T-helper 22 cell (primary cell): Measurements from ENCODE around the gene ITFG1.
"Not testable (repeated sequence)": the region's sequence is repeated elsewhere in the genome, so short reads cannot be mapped to it uniquely, and the experiment has no call there.

ENCODE experiments used
- DNase-seq: peaks from one replicate; pipeline ENCODE4 v3.0.0-alpha.2; 2020; ENCODE audit warnings: low read depth

Gene ITFG1

DNA sequence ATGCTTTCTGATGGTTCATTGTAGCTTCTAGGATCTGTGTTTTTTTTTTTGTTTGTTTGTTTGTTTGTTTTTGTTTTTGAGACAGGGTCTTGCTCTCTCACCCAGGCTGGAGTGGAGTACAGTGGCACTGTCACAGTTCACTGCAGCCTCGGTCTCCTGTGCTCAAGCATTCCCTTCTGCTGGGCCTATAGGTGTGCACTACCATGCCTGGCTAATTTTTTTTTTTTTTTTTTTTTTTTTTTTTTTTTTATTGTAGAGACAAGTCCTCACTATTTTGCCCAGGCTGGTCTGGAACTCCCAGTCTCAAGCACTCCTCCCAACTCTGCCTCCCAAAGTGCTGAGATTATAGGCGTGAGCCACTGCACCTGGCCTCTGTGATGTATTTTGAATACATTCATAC lies 12.1 kb upstream of the ITFG1 start:
- not testable (repeated sequence) for DNase-seq

DNA sequence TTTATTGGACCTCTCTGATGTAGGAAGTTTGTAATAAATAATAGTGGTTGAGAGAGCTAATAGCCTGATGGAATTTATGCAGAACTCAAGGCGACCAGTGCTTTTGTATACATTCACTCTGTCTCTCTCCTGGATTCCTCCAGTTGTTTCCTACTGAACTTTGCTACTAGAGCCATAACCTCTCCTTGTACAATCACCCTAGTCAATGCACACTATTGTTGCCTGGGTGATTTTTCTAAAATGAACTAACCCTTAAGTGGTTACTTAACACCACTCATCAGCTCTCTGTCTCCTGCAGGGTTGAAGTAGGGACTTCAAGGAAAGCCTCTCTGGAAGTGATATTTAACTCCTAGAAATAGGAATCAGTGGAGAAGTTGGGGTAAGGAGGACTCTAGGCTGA lies 9.9 kb upstream of the ITFG1 start:
- DNase-seq, result no peak

DNA sequence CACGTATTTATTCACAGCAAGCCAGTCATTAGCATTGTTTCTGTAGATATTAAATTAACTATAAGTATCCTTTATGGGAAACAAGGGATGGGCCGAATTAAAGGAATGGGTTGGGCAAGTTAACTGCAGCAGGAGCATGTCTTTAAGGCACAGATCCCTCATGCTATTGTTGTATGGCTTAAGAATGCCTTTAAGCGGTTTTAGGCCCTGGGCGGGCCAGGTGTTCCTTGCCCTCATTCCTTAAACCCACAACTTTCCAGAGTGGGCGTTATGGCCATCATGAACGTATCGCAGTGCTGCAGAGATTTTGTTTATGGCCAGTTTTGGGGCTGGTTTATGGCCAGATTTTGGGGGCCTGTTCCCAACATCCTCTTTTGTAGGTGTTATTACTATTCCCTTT lies 9.3 kb upstream of the ITFG1 start:
- DNase-seq, result no peak

DNA sequence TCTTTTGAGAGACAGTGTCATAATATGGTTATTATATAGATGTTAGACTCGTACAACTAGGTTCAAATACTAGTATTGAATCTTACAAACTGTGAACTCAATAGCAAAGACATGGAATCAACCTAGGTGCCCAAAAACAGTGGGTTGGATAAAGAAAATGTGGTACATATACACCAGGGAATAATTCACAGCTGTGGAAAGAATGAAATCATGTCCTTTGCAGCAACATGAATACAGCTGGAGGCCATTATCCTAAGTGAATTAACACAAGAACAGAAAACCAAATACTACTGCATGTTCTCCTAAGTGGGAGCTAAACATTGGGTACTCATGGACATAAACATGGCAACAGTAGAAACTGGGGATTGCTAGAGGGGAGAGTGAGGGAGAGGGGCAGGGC lies 8.4 kb upstream of the ITFG1 start:
- no peak for DNase-seq

GRCh38 chr16:47468070-47468689 lies 7.3 kb upstream of the ITFG1 start:
- DNase-seq, result not testable (repeated sequence)

GRCh38 chr16:47467501-47467900 lies 6.6 kb upstream of the ITFG1 start:
- DNase-seq, result no peak

GRCh38 chr16:47465919-47466630 lies 5.2 kb upstream of the ITFG1 start:
- DNase-seq, result no peak

- no peak for DNase-seq
Observed at GRCh38 chr16:47463771-47464624, 3.1 kb upstream of the ITFG1 start.

- DNase-seq, result no peak
Observed at GRCh38 chr16:47461598-47462266, 869 bp upstream of the ITFG1 start.

DNA sequence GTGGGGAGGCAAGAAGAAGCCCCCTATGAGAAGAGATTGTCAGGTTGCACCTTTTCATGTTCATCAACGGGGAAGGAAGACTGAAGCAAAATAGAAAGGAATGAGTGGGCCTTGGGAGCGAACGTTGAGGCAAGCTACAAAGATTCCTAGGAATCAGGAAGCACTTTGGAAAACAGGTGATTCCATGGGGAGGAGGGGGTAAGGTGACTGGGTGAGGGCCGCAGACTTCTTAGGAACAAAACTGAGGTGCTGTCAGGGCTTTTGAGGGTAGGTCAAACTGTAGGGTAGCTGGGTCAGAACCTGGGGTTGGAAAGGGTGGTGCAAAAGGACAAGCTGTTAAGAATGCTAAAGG lies 528 bp downstream of the ITFG1 start:
- no peak for DNase-seq

GRCh38 chr16:47459603-47460002 lies 1.3 kb downstream of the ITFG1 start:
- no peak for DNase-seq

- DNase-seq, result no peak
Observed at GRCh38 chr16:47458331-47458730, 2.5 kb downstream of the ITFG1 start.

DNA sequence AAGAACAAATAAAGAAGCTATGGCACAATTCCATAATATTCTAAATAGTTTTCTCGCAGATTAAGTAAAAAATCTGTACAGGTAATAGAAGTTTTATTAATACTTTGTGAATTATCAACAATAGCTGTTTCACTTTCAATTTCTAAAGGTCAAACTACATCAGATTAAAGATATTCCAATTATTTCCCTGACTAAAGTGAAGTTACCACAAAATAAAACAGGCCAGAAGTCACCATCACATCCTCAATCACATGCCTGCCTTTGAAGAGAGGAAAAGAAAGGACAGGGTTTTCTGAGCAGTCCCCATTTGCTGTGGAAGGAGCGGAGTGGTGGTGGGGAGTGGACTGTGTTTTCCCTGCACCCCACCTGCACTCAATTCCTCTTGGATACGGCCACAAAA lies 11.1 kb downstream of the ITFG1 start:
- DNase-seq, result no peak

DNA sequence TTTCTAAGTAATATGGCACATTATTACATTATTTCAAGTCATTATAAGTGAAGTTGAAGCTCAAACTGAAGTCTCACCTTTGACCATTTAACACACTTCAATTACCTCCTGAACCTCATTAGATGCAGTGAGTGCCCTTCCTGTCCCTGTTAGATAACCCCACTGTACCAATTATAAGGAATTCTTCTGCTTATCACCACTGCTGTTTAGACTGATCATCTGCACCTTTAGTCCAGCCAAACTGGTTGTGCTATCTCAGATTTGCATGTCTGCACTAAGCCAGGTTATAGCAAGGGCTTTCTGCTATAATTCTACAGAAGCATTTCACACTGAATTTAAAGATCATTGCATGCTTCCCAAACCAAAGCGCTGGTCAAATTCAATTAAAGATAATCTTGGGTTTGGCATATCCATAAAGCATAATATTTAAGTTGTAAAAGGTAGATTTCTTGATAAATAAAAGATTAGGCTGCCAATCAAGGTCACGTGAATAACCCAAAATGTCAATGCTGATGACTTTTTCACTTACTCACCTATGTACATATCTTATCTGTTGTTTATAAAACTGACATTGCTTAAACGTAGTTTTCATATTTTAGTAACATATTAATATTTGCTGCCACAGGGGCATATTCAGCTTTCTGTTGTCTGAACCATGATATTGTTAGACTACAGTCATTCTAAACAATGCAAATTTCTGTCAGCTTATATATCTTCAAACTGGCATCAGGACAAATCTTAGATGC lies 11.9 kb downstream of the ITFG1 start:
- no peak for DNase-seq

DNA sequence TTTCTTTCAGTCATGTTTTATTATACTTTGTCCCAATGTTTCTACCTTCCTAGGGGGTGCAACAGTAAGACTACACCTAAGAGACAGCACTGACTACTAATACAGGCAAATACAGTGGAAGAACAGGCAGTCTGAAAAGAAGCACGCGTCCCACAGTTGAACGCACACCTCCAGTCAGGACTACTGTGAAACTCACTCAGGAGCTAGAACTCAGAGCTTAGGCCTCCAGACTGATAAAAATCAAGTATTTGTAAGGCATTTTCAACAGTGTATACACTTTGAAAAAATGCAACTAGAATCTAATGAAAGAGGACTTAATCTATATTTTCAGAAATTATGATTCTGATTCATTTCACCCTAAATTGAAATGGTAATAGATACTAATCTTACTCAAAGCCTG lies 14.4 kb downstream of the ITFG1 start:
- no peak for DNase-seq

- not testable (repeated sequence) for DNase-seq
Observed at GRCh38 chr16:47442884-47443283, 18.0 kb downstream of the ITFG1 start.

DNA sequence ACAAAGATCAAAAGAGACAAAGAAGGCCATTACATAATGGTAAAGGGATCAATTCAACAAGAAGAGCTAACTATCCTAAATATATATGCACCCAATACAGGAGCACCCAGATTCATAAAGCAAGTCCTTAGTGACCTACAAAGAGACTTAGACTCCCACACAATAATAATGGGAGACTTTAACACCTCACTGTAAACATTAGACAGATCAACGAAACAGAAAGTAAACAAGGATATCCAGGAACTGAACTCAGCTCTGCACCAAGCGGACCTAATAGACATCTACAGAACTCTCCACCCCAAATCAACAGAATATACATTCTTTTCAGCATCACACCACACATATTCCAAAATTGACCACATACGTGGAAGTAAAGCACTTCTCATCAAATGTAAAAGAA lies 20.8 kb downstream of the ITFG1 start:
- not testable (repeated sequence) for DNase-seq

DNA sequence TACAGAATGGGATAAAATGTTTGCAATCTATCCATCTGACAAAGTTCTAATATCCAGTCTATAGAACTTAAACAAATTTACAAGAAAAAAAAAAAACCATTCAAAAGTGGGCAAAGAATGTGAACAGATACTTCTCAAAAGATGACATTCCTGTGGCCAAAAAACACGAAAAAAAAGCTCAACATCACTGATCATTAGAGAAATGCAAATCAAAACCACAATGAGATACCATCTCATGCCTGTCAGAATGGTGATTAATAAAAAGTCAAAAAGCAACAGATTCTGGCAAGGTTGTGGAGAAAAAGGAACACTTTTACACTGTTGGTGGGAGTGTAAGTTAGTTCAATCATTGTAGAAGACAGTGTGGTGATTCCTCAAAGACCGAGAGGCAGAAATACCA lies 26.6 kb downstream of the ITFG1 start:
- not testable (repeated sequence) for DNase-seq

GRCh38 chr16:47431960-47432359 lies 28.9 kb downstream of the ITFG1 start:
- DNase-seq, result no peak

- no peak for DNase-seq
Observed at GRCh38 chr16:47426806-47427205, 34.1 kb downstream of the ITFG1 start.

DNA sequence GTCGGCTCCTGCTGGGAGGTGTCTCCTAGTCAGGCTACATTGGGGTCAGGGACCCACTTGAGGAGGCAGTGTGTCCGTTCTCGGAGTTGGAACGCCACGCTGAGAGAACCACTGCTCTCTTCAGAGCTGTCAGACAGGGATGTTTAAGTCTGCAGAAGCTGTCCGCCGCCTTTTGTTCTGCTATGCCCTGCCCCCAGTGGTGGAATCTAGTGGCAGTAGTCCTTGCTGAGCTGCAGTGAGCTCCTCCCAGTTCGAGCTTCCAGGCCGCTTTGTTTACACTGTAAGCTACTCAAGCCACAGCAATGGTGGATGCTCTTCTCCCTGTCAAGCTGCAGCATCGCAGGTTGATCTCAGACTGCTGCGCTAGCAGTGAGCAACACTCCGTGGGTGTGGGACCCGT lies 36.0 kb downstream of the ITFG1 start:
- no peak for DNase-seq

GRCh38 chr16:47416869-47417268 lies 44.0 kb downstream of the ITFG1 start:
- DNase-seq, result no peak
